WERI-Rb-1 (cell line): ENCODE measurements around the gene ZNF620.

ENCODE experiments used
- DNase-seq: peaks from one replicate; pipeline ENCODE4 v3.0.0-alpha.2; 2020
- H3K27ac ChIP-seq: fragments of 250-450 bp; sonication (Bioruptor Pico); 2 replicates; pipeline ENCODE4 v1.5.1; 2020; ENCODE audit warnings: mild to moderate bottlenecking, moderate library complexity
- H3K27me3 ChIP-seq: fragments of 250-450 bp; sonication (Bioruptor Pico); 2 replicates; pipeline ENCODE4 v1.5.1; 2021; ENCODE audit warnings: mild to moderate bottlenecking, low read depth, moderate library complexity; ENCODE audit not compliant: insufficient read depth, severe bottlenecking
- H3K36me3 ChIP-seq: fragments of 250-450 bp; sonication (Bioruptor Pico); 2 replicates; pipeline ENCODE4 v1.5.1; 2020; ENCODE audit warnings: mild to moderate bottlenecking, moderate library complexity
- H3K4me3 ChIP-seq: 2 replicates; pipeline ENCODE4 v1.5.1; 2011; ENCODE audit warnings: low read depth, mild to moderate bottlenecking, control low read depth, low read length
- H3K9me3 ChIP-seq: fragments of 250-450 bp; sonication (Bioruptor Pico); 2 replicates; pipeline ENCODE4 v1.5.1; 2021; ENCODE audit warnings: mild to moderate bottlenecking, moderate library complexity; ENCODE audit not compliant: severe bottlenecking
- TF ChIP-seq, protein P1 (sequence below): IDR thresholded peaks from 2 replicates; pipeline ENCODE4 v1.5.1; 2011; ENCODE audit warnings: low read depth, mild to moderate bottlenecking, control low read depth, inconsistent platforms, low read length

The ZNF620 gene

DNA sequence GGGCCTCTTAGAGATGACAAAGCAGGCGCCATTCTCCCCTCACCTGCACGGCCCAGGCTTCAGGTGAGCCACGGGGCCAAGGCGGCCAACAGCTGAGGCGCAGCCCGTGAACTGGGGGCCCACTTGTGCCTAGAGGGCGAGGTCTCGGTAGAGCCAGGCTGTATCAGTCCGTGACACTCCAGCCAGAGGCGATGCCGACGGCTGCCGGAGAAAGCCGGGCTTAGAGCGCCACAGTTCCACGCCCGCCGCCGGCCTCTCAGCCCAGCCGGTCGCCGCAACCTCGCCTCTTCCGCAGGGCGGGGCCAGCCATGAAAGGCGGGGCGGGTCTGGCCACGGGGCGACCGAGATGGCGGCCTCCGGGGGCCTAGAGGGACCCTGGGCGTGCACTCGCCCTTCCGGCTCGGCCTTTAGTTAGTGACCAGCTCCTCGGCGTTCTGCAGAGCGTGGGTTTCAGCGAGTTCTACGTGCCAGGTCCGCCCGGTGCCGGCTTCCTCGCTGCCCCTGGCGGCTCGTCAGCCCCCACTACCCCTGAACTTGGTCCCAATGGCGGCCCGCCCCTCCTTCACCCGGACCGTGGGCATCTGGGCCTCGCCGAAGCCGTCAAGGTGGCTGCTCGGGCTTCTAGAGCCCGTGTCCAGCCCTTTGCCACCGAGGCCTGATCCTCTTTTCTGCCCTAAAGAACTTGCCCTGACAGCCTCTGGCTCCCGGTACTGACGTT, 18.9 kb downstream of the ZNF620 start, which contains the start of gene ZNF621:
ZNF621 (plus strand) TSS at position 393 of the 718 bp plus-strand sequence. CDS start 881 bp downstream, outside the sequence.
- peak within 1 kb of the TSS; percentile 98 for H3K4me3 ChIP-seq
- peak; percentile 91 for DNase-seq
- no peaks in the 10 kb centered on the region for H3K27me3 ChIP-seq
- H3K27ac ChIP-seq = peak within 1 kb of the TSS; percentile 86
- TF ChIP-seq, protein P1, sequence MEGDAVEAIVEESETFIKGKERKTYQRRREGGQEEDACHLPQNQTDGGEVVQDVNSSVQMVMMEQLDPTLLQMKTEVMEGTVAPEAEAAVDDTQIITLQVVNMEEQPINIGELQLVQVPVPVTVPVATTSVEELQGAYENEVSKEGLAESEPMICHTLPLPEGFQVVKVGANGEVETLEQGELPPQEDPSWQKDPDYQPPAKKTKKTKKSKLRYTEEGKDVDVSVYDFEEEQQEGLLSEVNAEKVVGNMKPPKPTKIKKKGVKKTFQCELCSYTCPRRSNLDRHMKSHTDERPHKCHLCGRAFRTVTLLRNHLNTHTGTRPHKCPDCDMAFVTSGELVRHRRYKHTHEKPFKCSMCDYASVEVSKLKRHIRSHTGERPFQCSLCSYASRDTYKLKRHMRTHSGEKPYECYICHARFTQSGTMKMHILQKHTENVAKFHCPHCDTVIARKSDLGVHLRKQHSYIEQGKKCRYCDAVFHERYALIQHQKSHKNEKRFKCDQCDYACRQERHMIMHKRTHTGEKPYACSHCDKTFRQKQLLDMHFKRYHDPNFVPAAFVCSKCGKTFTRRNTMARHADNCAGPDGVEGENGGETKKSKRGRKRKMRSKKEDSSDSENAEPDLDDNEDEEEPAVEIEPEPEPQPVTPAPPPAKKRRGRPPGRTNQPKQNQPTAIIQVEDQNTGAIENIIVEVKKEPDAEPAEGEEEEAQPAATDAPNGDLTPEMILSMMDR = no peak
- H3K9me3 ChIP-seq = no peaks in the 10 kb centered on the region
- peaks cover 28% of the 10 kb centered on the region for H3K36me3 ChIP-seq

DNA sequence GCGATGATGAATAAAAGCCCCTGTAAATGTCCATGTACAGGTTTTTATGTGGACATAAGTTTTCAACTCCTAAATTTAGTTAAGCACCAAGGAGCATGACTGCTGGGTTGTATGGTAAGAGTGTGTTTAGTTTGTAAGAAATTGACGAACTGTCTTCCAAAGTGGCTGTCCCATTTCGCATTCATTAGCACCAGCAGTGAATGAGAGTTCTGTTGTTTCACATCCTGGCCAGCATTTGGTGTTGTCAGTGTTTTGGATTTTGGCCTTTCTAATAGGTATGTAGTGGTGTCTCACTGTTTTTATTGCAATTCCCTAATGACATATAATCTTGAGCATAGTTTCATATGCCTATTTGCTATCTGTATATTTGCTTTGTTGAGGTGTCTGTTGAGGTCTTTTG, 22.6 kb downstream of the ZNF620 start:
- Histone ChIP-seq H3K27me3 (no peaks in the 10 kb centered on the region), H3K9me3 (no peaks in the 10 kb centered on the region), H3K27ac (no peak overlapping the region), H3K36me3 (peaks cover 63% of the 10 kb centered on the region), H3K4me3 (no peak overlapping the region)
- TF ChIP-seq, protein P1 = no peak
- no peak for DNase-seq

DNA sequence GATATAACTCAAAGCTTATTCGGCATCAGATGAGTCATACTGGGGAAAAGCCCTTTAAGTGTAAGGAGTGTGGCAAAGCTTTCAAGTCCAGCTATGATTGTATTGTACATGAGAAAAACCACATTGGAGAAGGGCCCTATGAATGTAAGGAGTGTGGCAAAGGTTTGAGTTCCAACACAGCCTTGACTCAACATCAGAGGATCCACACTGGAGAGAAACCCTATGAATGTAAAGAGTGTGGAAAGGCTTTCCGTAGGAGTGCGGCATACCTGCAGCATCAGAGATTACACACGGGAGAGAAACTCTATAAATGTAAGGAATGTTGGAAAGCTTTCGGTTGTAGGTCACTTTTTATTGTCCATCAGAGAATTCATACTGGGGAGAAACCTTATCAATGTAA, 26.4 kb downstream of the ZNF620 start:
- Histone ChIP-seq H3K27me3 (no peaks in the 10 kb centered on the region), H3K36me3 (peaks cover 67% of the 10 kb centered on the region), H3K9me3 (no peaks in the 10 kb centered on the region), H3K27ac (no peak overlapping the region), H3K4me3 (no peak overlapping the region)
- no peak for DNase-seq
- TF ChIP-seq, protein P1 = no peak

DNA sequence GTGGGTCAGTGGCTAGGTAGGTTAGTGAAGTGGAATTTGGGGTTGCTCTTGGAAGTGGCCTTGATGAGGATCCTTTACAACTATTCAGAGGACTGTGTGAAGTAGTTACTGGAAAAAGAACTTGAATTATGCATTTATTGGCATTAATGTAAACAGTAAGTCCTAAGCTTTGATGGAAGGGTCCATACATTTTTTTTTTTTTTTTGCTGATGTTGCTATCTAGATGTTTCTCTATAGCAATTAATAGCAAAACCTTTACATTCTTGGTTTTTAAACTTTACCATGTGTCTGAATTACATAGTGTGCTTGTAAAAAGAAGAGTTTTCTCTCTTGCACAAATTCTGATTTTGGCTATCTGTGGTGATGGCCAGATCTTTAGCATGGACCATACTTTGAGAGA, 28.4 kb downstream of the ZNF620 start:
- Histone ChIP-seq H3K36me3 (peaks cover 55% of the 10 kb centered on the region), H3K27me3 (no peaks in the 10 kb centered on the region), H3K9me3 (no peaks in the 10 kb centered on the region), H3K4me3 (no peak overlapping the region), H3K27ac (no peak overlapping the region)
- DNase-seq = no peak
- TF ChIP-seq, protein P1 = no peak

DNA sequence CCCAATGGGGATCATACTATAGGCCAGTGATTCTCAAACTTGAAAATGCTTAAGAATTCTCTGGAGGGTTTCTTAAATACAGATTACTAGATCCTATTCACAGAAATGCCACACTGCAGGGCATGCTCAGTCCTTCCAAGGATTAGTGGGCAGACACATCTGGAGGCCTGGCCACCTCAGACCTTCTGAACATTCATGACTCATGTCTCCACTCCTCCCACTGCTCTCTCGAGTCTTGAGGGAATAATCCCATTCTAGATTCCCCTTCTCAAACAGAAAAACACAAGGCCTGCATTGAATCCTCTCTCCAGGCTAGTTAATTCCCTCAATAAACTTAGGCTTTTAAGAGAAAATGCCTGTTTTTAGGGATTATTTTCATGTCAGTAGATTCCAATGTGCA, 41.0 kb downstream of the ZNF620 start:
- TF ChIP-seq, protein P1 = no peak
- H3K9me3 ChIP-seq = no peaks in the 10 kb centered on the region
- no peaks in the 10 kb centered on the region for H3K36me3 ChIP-seq
- no peaks in the 10 kb centered on the region for H3K27me3 ChIP-seq
- no peak for DNase-seq
- H3K27ac ChIP-seq = no peak overlapping the region
- H3K4me3 ChIP-seq = no peak overlapping the region

DNA sequence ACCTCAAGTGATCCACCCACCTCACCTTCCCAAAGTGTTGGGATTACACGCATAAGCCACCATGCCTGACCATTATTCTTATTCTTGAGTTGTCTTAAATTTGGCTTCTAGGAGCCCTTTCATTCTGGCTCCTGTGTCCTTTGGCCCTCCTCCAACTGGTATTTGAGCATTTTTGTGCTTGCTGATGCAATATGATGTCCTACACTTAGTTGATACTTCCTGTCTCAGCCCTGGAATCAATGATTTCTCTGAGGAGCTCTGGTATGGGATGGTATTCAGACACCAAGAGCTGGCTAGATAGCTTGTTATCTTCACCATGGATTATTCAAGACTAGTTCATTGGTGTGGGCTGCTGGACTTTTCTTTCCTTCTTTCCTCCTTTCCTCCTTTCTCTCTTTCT, 44.3 kb downstream of the ZNF620 start:
- DNase-seq = no peak
- H3K9me3 ChIP-seq = no peaks in the 10 kb centered on the region
- no peaks in the 10 kb centered on the region for H3K27me3 ChIP-seq
- no peak overlapping the region for H3K4me3 ChIP-seq
- no peak overlapping the region for H3K27ac ChIP-seq
- H3K36me3 ChIP-seq = no peaks in the 10 kb centered on the region
- TF ChIP-seq, protein P1 = no peak
